Suprapubic skin (tissue), 4 donors: ENCODE results near the gene MZB1.

Source experiments
- POLR2A ChIP-seq, 2 donors: fragments of 450-650 bp; IDR thresholded peaks; one replicate each; pipeline ENCODE4 v1.6.1; 2017; ENCODE audit warnings: antibody characterized with exemption in 2 of 2, mild to moderate bottlenecking in 2 of 2, moderate library complexity in 2 of 2
- POLR2AphosphoS5 ChIP-seq, 3 donors: sonication (generic); formaldehyde crosslinking; IDR thresholded peaks; one replicate each; pipeline ENCODE4 v1.6.1; 2017; ENCODE audit warnings: antibody characterized with exemption in 3 of 3
- TF ChIP-seq, protein P1 (sequence below), 2 donors: fragments of 200-600 bp in 1 of 2; fragments of 450-650 bp in 1 of 2; sonication (generic) in 1 of 2; IDR thresholded peaks; one replicate each; pipeline ENCODE4 v1.5.1; 2016 to 2019; ENCODE audit warnings: antibody characterized with exemption in 2 of 2, mild to moderate bottlenecking in 1 of 2, moderate library complexity in 1 of 2

DNA sequence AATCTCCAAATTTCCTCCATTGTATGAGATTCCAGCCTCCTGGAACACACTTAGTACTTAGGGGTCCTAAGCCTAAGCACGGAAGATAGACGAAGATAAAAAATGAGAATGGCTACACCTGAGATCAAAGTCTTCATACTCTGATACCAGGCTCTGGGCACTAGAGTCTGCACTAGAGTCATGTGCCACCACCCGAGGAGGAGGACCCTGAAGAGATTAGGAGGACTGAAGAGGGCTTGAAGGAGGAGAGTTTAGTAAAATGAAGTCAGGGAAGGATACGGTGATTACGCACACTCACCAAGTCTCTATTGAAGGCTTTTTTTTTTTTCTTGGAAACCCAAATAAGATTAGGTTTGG lies 14.7 kb upstream of the MZB1 start:
- TF ChIP-seq, protein P1, sequence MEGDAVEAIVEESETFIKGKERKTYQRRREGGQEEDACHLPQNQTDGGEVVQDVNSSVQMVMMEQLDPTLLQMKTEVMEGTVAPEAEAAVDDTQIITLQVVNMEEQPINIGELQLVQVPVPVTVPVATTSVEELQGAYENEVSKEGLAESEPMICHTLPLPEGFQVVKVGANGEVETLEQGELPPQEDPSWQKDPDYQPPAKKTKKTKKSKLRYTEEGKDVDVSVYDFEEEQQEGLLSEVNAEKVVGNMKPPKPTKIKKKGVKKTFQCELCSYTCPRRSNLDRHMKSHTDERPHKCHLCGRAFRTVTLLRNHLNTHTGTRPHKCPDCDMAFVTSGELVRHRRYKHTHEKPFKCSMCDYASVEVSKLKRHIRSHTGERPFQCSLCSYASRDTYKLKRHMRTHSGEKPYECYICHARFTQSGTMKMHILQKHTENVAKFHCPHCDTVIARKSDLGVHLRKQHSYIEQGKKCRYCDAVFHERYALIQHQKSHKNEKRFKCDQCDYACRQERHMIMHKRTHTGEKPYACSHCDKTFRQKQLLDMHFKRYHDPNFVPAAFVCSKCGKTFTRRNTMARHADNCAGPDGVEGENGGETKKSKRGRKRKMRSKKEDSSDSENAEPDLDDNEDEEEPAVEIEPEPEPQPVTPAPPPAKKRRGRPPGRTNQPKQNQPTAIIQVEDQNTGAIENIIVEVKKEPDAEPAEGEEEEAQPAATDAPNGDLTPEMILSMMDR (IDR thresholded peaks at IDR 0.05), result no peak
- no peak for TF ChIP-seq POLR2A (IDR thresholded peaks at IDR 0.05)
- TF ChIP-seq POLR2AphosphoS5 (IDR thresholded peaks at IDR 0.05), result no peak
